GM12872 (cell line): Measurements from ENCODE around the gene RETSAT.

ENCODE experiments used
- CTCF ChIP-seq: IDR thresholded peaks from 3 replicates; pipeline ENCODE4 v1.5.1; 2011; ENCODE audit warnings: low read depth, mild to moderate bottlenecking, low read length, moderate library complexity; ENCODE audit not compliant: insufficient read depth

The RETSAT gene

DNA sequence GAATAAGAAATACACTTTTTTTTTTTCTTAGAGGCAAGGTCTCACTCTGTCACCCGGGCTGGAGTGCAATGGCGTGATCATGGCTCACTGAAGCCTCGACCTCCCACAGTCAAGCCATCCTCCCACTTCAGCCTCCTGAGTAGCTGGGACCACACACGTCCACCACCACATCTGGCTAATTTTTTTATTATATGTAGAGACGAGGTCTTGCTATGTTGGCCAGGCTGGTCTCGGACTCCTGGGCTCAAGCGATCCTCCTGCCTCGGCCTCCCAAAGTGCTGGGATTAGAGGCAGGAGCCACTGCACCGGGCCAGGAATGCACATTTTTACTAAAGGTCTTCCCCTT is 28.9 kb downstream of the RETSAT start:
- no peak for TF ChIP-seq CTCF

GRCh38 chr2:85324639-85325465 is 29.5 kb downstream of the RETSAT start:
- TF ChIP-seq CTCF: no peak

- TF ChIP-seq CTCF: no peak
Measured at GRCh38 chr2:85323351-85323987, 30.9 kb downstream of the RETSAT start.

DNA sequence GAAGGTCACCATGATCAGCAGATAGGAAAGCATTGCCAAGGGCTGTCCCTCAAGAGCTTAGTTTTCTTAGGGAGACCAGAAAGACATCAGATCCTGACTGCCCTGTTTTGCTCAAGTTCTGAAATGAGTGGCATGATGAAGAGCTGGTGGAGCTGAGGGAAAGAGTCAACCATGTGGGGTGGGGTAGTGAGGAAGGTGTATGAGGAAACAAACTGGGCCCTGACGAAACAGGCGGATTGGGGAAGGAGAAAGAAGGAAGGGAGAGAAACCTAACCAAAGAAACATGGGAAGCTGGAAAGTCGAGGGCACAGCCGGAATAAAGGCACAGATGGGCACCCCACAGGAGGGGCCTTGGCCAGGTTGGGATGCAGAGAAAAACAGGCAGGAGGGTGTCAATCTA is 34.5 kb downstream of the RETSAT start:
- TF ChIP-seq CTCF: no peak

DNA sequence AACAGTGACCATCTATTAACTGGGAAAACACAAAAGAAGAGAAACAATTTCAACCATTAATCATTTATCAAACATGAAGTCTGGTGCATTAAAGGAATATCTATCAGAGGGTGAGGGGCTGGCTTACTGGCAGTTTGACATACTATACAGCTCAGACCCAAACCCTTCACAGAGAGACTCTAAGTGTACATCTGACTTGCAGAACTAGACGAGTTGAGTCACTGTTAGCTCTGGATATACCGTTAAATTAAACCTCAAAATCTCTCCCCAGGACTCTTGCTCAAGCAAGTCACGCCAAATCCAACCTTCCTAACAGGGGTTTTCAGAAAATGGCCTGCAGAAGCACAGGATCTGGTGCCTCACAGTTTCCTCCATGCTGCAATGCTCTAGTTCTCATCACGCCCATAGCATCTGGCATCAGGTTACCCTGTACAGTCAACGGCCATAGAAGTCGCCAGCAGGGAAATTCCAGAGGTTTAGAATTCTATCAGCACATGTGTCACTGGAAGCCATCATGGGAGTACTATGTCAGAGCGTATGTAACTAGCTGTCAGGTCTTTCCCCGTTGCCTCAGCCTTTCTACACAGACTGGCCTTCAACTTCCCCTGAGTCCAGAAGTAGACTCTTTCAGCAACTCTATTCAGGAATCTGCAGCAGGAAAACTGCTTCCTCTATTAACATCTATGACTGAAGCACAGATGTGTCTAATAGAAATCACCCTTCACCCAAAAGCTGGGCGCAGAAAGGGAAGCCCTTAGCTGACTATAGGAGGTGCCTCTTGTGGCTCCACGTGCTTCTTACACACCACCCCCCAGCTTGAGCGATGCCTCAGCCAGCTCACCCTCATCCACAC is 35.9 kb downstream of the RETSAT start:
- no peak for TF ChIP-seq CTCF

DNA sequence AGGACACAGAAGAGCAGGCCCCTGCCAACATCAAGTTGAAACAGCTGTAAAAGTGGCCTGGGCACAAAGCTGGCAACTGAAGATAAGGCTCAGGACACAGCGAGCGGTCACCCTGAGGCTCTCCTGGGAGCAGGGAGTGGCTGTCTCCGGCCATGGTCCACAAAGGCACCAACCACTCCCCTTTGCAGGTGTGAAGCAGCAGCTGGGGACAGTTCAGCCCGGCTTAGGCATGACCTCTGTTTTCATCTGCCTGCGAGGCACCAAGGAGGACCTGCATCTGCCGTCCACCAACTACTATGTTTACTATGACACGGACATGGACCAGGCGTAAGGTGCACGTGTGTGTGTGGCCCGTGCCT is 39.5 kb downstream of the RETSAT start:
- TF ChIP-seq CTCF: no peak

DNA sequence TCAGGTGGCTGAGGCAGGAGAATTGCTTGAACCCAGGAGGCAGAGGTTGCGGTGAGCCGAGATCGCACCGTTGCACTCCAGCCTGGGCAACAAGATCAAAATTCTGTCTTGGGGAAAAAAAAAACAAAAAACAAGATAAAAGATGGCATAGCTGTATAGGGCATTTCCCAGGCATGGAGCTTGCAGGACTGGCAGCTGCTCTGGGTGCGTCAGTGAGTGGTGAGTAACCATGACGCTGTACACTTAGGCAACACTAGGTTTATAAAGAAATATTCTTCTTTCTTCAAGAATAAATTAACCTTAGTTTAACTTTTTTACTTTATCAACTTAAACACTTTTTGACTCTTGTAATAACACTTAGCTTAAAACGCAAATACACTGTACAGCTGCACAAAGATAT is 41.9 kb downstream of the RETSAT start:
- TF ChIP-seq CTCF: no peak
